Adrenal gland (tissue), 5 donors: ENCODE results near the gene PLCB1.

Experiments used
- POLR2A ChIP-seq, 2 donors: fragments of 450-650 bp; IDR thresholded peaks; one replicate each; pipeline ENCODE4 v1.6.1; 2017; ENCODE audit warnings: antibody characterized with exemption in 2 of 2, mild to moderate bottlenecking in 2 of 2, moderate library complexity in 1 of 2
- TF ChIP-seq, protein P1 (sequence below), 6 experiments: fragments of 450-650 bp in 4 of 6; fragments of 200-600 bp in 2 of 6; sonication (generic) in 1 of 6; IDR thresholded peaks; 1 replicate in 5 of 6; 2 replicates in 1 of 6; pipeline versions ENCODE4 v1.5.1 to v1.8.0; 2016 to 2021; ENCODE audit warnings: antibody characterized with exemption in 6 of 6, mild to moderate bottlenecking in 2 of 6, moderate library complexity in 1 of 6
- donor health status: DM: no; HTN: no; CAD: no.

DNA sequence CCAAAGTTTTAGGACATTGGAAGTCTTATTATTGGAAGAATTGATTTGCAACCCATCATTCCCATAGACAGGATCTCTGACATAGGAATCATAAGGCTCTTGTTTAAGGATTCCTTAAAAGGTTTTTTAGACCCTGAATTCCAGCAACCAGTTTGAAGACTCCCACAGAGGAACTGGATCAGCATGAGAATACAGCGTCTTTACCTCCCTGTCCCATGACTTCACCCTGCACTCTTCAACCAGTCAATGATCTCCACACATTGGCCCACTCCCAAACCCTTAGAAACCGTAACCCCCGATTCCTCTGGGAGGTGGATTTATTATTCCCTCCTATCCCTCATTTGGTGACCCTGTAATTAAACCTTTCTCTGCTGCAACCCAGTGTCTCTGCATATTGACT lies 786.1 kb downstream of the PLCB1 start:
- TF ChIP-seq, protein P1, sequence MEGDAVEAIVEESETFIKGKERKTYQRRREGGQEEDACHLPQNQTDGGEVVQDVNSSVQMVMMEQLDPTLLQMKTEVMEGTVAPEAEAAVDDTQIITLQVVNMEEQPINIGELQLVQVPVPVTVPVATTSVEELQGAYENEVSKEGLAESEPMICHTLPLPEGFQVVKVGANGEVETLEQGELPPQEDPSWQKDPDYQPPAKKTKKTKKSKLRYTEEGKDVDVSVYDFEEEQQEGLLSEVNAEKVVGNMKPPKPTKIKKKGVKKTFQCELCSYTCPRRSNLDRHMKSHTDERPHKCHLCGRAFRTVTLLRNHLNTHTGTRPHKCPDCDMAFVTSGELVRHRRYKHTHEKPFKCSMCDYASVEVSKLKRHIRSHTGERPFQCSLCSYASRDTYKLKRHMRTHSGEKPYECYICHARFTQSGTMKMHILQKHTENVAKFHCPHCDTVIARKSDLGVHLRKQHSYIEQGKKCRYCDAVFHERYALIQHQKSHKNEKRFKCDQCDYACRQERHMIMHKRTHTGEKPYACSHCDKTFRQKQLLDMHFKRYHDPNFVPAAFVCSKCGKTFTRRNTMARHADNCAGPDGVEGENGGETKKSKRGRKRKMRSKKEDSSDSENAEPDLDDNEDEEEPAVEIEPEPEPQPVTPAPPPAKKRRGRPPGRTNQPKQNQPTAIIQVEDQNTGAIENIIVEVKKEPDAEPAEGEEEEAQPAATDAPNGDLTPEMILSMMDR (IDR thresholded peaks at IDR 0.05), result no peak
- no peak for TF ChIP-seq POLR2A (IDR thresholded peaks at IDR 0.05)
